ENCODE measurements around the gene ATP2C2. TPM values are rescaled to one million over a fixed set of nuclear protein-coding genes. Genes with fewer than 3 reads are reported as not detected.

The ATP2C2 gene
- total RNA-seq, 1 experiment from 2014 or later: 4.0 TPM

DNA sequence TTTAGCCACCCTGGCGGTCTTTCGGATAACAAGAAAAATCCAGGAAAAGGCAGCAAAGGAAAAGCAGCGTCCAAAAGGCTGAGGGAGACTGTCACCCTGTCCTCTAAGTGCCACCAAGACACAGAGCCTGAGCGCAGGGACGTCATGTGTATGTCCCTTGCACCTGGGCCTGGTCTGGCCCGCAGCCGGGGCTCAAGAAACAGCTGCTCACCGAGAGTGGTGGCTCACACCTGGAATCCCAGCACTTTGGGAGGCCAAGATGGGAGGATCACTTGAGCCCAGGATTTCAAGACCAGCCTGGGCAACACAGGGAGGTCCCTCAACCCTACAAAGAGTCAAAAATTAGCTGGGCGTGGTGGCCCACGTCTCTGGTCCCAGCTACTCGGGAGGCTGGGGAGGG lies 145.3 kb downstream of the ATP2C2 start:
- Mint-ChIP-seq H3K4me3 (no peak overlapping the region), H3K9me3 (no peaks in the 10 kb centered on the region; a peak in 1 of 5 replicates), H3K4me1 (peaks cover 28 to 31% of the 10 kb centered on the region in 2 experiments), H3K27me3 (ENCODE audit: low read depth) (peaks cover 2% of the 10 kb centered on the region), H3K27ac (no peak overlapping the region), H3K36me3 (ENCODE audit: insufficient read depth in 1 of 3, low read depth in 3 of 3) (no peaks in the 10 kb centered on the region)
- H3K27ac ChIP-seq (ENCODE audit: insufficient read length, low read depth, low read length): no peak overlapping the region
- no peak overlapping the region for H4K91ac ChIP-seq (ENCODE audit: insufficient read length, low read depth, low read length)
- no peak overlapping the region for H3K14ac ChIP-seq (ENCODE audit: insufficient read depth, low read length)
- H3K79me1 ChIP-seq (ENCODE audit: insufficient read depth, low read depth, low read length, poor library complexity, severe bottlenecking): no peaks in the 10 kb centered on the region
- H4K5ac ChIP-seq (ENCODE audit: insufficient read length, low read depth, low read length): no peak overlapping the region
- H3K79me2 ChIP-seq (ENCODE audit: insufficient read depth, low read length): no peaks in the 10 kb centered on the region
- H2BK12ac ChIP-seq (ENCODE audit: insufficient read length, low read depth, low read length): no peak overlapping the region
- H2BK120ac ChIP-seq (ENCODE audit: low read depth, low read length, poor library complexity, severe bottlenecking): no peak overlapping the region
- H2AFZ ChIP-seq (ENCODE audit: low read length): no peak overlapping the region
- no peaks in the 10 kb centered on the region for H4K20me1 ChIP-seq (ENCODE audit: control insufficient read depth, insufficient read depth, insufficient read length)
- WGBS (ENCODE audit: extremely low coverage, insufficient read length, low lambda C conversion rate): no CpG with 5 or more reads among the region's 11 CpGs
- no peak overlapping the region for H3K23ac ChIP-seq (ENCODE audit: insufficient read length, low read depth, low read length)
- no peaks in the 10 kb centered on the region for H3K27me3 ChIP-seq (ENCODE audit: insufficient read depth, low read length)
- H2BK15ac ChIP-seq (ENCODE audit: low read depth, low read length): no peak overlapping the region
- no peak for TF ChIP-seq CTCF (conservative IDR thresholded peaks at IDR 0.05)
- no peak overlapping the region for H2BK5ac ChIP-seq (ENCODE audit: insufficient read length, low read length)
- no peak overlapping the region for H3K9ac ChIP-seq (ENCODE audit: extremely low read depth, insufficient read length, low read length)
- no peak overlapping the region for H3K4me2 ChIP-seq (ENCODE audit: insufficient read depth, insufficient read length, low read length)
- no peak overlapping the region for H3T11ph ChIP-seq (ENCODE audit: low read length)
- H3K23me2 ChIP-seq (ENCODE audit: insufficient read length, low read depth, low read length, poor library complexity, severe bottlenecking): no peaks in the 10 kb centered on the region
- no peak overlapping the region for H2BK20ac ChIP-seq (ENCODE audit: low read depth, low read length, poor library complexity, severe bottlenecking)
- no peak overlapping the region for H3K4ac ChIP-seq (ENCODE audit: low read depth, low read length)
- H3K9me3 ChIP-seq (ENCODE audit: control insufficient read depth, low read depth, low read length): no peaks in the 10 kb centered on the region
- no peak for DNase-seq
- H3K56ac ChIP-seq (ENCODE audit: insufficient read length, low read depth, low read length): no peak overlapping the region
- H4K8ac ChIP-seq (replicated peaks; ENCODE audit: insufficient read length, low read depth, low read length): no peak overlapping the region
- no peak overlapping the region for H3K18ac ChIP-seq (ENCODE audit: insufficient read length, low read depth, low read length)
- no peak overlapping the region for H2AK5ac ChIP-seq (ENCODE audit: insufficient read length, low read length)
- no peaks in the 10 kb centered on the region; the same call in 1 of the 2 replicates for H3K4me1 ChIP-seq (ENCODE audit: insufficient read depth, low read length)

Other genes starting within 250 kb of the ATP2C2 start
- 34.2 and 38.2 TPM in 2 replicates for gene HSDL1, start 223.4 kb upstream of the ATP2C2 start, total RNA-seq (2021)
- gene DNAAF1, start 223.2 kb upstream of the ATP2C2 start, total RNA-seq (2021): 0.15 TPM in 1 of 2 replicates, not detected in the other
- 78.6 and 81.3 TPM in 2 replicates for gene TAF1C, start 181.5 kb upstream of the ATP2C2 start, total RNA-seq (2021)
- gene ADAD2, start 177.4 kb upstream of the ATP2C2 start, total RNA-seq (2021): 0.99 and 1.0 TPM in 2 replicates
- gene KCNG4, start 128.5 kb upstream of the ATP2C2 start, total RNA-seq (2021): not detected in 2 replicates
- gene WFDC1, start 73.7 kb upstream of the ATP2C2 start, total RNA-seq (2021): 0.24 and 0.29 TPM in 2 replicates
- 17.9 and 21.5 TPM in 2 replicates for gene MEAK7, start 136.1 kb downstream of the ATP2C2 start, total RNA-seq (2021)
- 81.4 and 88.6 TPM in 2 replicates for gene COTL1, start 249.5 kb downstream of the ATP2C2 start, total RNA-seq (2021)

All from H9 (cell line).